GM12878 (cell line): ENCODE measurements around the gene NAA38.
A peak's percentile ranks its signal among the peaks of the same experiment; 100 is the strongest.

Source experiments
- BACH1 ChIP-seq: fragments of 450-650 bp; IDR thresholded peaks from 2 replicates; pipeline ENCODE4 v1.6.1; 2017; ENCODE audit warnings: mild to moderate bottlenecking, borderline replicate concordance
- EP300 ChIP-seq, 2 experiments: fragments of 150-350 bp in 1 of 2; IDR thresholded peaks; 2 replicates each; pipeline ENCODE4 v1.6.1; 2011 to 2012; ENCODE audit warnings: low read depth in 2 of 2, low read length in 2 of 2, borderline replicate concordance in 1 of 2, improper control_type of control experiment in 1 of 2, inconsistent platforms in 1 of 2; ENCODE audit not compliant: control insufficient read depth in 1 of 2
- FOS ChIP-seq: IDR thresholded peaks from 3 replicates; pipeline ENCODE4 v1.6.1; 2011; ENCODE audit warnings: borderline replicate concordance; ENCODE audit not compliant: insufficient read length; ENCODE audit errors: extremely low read depth
- JUNB ChIP-seq: IDR thresholded peaks from 2 replicates; pipeline ENCODE4 v1.6.1; 2016; ENCODE audit warnings: antibody characterized with exemption, mild to moderate bottlenecking
- KDM1A ChIP-seq: fragments of 200-600 bp; sonication (generic); IDR thresholded peaks from 2 replicates; pipeline ENCODE4 v1.6.1; 2016; ENCODE audit warnings: borderline replicate concordance
- KLF5 ChIP-seq: fragments of 450-650 bp; IDR thresholded peaks from 2 replicates; pipeline ENCODE4 v1.6.1; 2014; ENCODE audit warnings: mild to moderate bottlenecking; ENCODE audit not compliant: partially characterized antibody
- RAD21 ChIP-seq: IDR thresholded peaks from 2 replicates; pipeline ENCODE4 v1.6.1; 2011; ENCODE audit warnings: mild to moderate bottlenecking, low read depth, low read length, moderate library complexity; ENCODE audit not compliant: insufficient read depth
- SIN3A ChIP-seq: IDR thresholded peaks from 2 replicates; pipeline ENCODE4 v1.6.1; 2012; ENCODE audit warnings: low read depth, low read length, improper control_type of control experiment
- YY1 ChIP-seq: IDR thresholded peaks from 2 replicates; pipeline ENCODE4 v1.6.1; 2011; ENCODE audit warnings: low read depth, mild to moderate bottlenecking, low read length
- TF ChIP-seq, protein P1 (sequence below), 3 experiments: IDR thresholded peaks in 2 of 3; conservative IDR thresholded peaks in 1 of 3; 2 replicates each; pipeline ENCODE4 v1.5.1; 2011; ENCODE audit warnings: low read depth in 3 of 3, low read length in 3 of 3, mild to moderate bottlenecking in 3 of 3, control low read depth in 2 of 3, moderate library complexity in 2 of 3, inconsistent platforms in 1 of 3, mixed read lengths in 1 of 3; ENCODE audit not compliant: control insufficient read depth in 2 of 3, insufficient read depth in 1 of 3; ENCODE audit errors: extremely low read depth in 1 of 3
- TF ChIP-seq, protein P2 (sequence below): fragments of 450-650 bp; IDR thresholded peaks from 2 replicates; pipeline ENCODE4 v1.6.1; 2017; ENCODE audit warnings: mild to moderate bottlenecking
- TF ChIP-seq, protein P3 (sequence below): fragments of 450-650 bp; IDR thresholded peaks from 2 replicates; pipeline ENCODE4 v1.6.1; 2018; ENCODE audit warnings: borderline replicate concordance, mild to moderate bottlenecking; ENCODE audit not compliant: partially characterized antibody

DNA sequence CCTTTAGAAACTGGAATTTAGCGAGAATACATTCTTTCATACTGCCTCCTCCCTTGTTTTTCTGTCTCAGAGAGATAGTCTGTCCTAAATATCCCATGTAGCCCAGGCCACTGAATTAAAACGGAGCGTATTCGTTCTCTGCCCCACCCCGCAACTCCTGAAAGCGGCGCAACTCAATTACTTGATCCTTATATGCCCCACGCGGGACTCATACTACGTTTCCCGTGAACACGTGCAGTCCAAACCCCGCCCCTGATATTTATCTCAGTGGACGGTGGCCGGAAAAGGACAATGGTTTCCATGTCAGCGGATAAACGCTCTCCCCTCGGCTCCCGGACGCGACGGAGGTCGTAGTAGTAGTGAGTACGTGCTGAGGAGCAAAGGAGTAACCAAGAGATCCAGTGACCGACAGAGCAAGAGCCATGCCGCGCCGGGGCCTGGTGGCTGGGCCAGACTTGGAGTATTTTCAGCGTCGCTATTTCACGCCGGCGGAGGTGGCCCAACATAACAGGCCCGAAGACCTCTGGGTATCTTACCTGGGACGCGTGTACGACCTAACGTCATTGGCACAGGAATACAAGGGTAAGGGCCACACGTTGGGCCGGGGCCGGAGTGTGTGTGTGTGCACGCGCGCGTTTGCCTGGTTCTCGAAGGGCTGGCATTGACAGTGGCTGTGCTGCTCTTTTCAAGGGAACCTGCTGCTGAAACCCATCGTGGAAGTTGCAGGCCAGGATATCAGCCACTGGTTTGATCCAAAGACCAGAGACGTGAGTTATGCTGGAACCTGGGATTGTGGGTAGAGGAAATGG, 558 bp upstream of the NAA38 start, which contains the start of gene CYB5D1:
- peak in 1 of 2 experiments; percentile 43; a peak in 1 of 4 replicates for TF ChIP-seq EP300 (IDR thresholded peaks at IDR 0.05; ENCODE audit: borderline replicate concordance in 1 of 2, control insufficient read depth in 1 of 2, low read depth in 2 of 2, low read length in 2 of 2)
- TF ChIP-seq, protein P1, sequence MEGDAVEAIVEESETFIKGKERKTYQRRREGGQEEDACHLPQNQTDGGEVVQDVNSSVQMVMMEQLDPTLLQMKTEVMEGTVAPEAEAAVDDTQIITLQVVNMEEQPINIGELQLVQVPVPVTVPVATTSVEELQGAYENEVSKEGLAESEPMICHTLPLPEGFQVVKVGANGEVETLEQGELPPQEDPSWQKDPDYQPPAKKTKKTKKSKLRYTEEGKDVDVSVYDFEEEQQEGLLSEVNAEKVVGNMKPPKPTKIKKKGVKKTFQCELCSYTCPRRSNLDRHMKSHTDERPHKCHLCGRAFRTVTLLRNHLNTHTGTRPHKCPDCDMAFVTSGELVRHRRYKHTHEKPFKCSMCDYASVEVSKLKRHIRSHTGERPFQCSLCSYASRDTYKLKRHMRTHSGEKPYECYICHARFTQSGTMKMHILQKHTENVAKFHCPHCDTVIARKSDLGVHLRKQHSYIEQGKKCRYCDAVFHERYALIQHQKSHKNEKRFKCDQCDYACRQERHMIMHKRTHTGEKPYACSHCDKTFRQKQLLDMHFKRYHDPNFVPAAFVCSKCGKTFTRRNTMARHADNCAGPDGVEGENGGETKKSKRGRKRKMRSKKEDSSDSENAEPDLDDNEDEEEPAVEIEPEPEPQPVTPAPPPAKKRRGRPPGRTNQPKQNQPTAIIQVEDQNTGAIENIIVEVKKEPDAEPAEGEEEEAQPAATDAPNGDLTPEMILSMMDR (IDR thresholded peaks at IDR 0.05 in 2 of 3, conservative IDR thresholded peaks at IDR 0.05 in 1 of 3; ENCODE audit: control insufficient read depth in 2 of 3, extremely low read depth in 1 of 3, insufficient read depth in 1 of 3, low read depth in 3 of 3, low read length in 3 of 3), result no peak
- peak; percentile 40; the same call in 1 of the 2 replicates for TF ChIP-seq YY1
- TF ChIP-seq FOS, result no peak
- TF ChIP-seq, protein P2, sequence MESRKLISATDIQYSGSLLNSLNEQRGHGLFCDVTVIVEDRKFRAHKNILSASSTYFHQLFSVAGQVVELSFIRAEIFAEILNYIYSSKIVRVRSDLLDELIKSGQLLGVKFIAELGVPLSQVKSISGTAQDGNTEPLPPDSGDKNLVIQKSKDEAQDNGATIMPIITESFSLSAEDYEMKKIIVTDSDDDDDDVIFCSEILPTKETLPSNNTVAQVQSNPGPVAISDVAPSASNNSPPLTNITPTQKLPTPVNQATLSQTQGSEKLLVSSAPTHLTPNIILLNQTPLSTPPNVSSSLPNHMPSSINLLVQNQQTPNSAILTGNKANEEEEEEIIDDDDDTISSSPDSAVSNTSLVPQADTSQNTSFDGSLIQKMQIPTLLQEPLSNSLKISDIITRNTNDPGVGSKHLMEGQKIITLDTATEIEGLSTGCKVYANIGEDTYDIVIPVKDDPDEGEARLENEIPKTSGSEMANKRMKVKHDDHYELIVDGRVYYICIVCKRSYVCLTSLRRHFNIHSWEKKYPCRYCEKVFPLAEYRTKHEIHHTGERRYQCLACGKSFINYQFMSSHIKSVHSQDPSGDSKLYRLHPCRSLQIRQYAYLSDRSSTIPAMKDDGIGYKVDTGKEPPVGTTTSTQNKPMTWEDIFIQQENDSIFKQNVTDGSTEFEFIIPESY, result no peak
- TF ChIP-seq, protein P3, sequence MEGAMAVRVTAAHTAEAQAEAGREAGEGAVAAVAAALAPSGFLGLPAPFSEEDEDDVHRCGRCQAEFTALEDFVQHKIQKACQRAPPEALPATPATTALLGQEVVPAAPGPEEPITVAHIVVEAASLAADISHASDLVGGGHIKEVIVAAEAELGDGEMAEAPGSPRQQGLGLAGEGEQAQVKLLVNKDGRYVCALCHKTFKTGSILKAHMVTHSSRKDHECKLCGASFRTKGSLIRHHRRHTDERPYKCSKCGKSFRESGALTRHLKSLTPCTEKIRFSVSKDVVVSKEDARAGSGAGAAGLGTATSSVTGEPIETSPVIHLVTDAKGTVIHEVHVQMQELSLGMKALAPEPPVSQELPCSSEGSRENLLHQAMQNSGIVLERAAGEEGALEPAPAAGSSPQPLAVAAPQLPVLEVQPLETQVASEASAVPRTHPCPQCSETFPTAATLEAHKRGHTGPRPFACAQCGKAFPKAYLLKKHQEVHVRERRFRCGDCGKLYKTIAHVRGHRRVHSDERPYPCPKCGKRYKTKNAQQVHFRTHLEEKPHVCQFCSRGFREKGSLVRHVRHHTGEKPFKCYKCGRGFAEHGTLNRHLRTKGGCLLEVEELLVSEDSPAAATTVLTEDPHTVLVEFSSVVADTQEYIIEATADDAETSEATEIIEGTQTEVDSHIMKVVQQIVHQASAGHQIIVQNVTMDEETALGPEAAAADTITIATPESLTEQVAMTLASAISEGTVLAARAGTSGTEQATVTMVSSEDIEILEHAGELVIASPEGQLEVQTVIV, result no peak
- no peak for TF ChIP-seq JUNB
- no peak; the same call in 1 of the 2 replicates for TF ChIP-seq BACH1
- TF ChIP-seq KLF5, result no peak
- TF ChIP-seq RAD21, result no peak
- TF ChIP-seq SIN3A, result peak; percentile 97
- no peak for TF ChIP-seq KDM1A
